Measurements from ENCODE around the gene GINS2.

- no peak for TF ChIP-seq CTCF (conservative IDR thresholded peaks at IDR 0.05)
- no peak for TF ChIP-seq ZFX (IDR thresholded peaks at IDR 0.05)
These were observed 8.9 kb downstream of the GINS2 start for GRCh38 chr16:85679870-85680269.
